ENCODE data around the gene SYNDIG1L.

DNA sequence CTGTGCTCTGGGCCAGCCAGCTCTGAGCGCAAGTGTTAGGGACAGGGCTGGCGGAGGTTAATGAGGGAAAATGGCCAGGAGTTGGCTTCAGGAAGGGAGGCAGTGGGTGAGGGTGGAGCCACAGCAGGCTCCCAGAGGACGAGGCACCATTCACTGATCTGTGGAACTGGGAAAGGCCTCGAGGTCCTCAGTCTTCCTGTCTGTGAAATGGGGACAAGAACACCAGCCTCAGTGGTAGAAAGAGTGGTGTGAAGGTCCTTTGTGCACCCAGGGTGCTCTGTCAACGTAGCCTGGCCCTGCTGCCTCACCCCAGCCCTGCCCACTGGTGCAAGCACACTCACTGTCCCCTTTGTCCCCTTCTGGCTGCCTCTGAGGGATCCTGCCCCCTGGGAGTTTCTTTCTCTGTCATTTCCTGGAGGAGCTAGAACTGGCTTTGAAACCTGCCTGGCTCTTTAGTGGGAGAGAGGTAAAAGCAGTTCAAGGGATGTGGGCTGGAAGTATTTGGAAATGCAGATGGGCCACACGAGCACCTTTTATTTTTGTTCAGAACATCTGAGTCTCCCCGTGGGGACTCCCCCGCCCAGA lies 25.0 kb downstream of the SYNDIG1L start:
- no peak for TF ChIP-seq POLR2A (IDR thresholded peaks at IDR 0.05)
- TF ChIP-seq, protein P1, sequence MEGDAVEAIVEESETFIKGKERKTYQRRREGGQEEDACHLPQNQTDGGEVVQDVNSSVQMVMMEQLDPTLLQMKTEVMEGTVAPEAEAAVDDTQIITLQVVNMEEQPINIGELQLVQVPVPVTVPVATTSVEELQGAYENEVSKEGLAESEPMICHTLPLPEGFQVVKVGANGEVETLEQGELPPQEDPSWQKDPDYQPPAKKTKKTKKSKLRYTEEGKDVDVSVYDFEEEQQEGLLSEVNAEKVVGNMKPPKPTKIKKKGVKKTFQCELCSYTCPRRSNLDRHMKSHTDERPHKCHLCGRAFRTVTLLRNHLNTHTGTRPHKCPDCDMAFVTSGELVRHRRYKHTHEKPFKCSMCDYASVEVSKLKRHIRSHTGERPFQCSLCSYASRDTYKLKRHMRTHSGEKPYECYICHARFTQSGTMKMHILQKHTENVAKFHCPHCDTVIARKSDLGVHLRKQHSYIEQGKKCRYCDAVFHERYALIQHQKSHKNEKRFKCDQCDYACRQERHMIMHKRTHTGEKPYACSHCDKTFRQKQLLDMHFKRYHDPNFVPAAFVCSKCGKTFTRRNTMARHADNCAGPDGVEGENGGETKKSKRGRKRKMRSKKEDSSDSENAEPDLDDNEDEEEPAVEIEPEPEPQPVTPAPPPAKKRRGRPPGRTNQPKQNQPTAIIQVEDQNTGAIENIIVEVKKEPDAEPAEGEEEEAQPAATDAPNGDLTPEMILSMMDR (IDR thresholded peaks at IDR 0.05), result no peak
